ENCODE measurements around the gene TEK.

The TEK gene

DNA sequence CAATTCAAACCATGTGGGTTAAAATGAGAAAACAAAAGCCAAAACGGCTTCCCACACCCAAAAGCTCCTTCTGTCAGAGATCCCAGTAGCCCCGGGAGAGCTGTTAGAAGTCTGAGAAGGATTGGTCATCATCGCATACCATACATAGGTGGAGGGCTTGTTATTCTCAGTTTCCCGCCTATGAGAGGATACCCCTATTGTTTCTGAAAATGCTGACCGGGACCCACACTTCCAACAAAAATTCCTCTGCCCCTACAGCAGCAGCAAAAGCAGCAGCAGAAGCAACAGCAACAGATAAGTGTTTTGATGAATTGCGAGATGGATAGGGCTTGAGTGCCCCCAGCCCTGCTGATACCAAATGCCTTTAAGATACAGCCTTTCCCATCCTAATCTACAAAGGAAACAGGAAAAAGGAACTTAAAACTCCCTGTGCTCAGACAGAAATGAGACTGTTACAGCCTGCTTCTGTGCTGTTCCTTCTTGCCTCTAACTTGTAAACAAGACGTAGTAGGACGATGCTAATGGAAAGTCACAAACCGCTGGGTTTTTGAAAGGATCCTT is at the start of gene TEK:
Gene TEK (plus strand): TSS at position 245 of the 561 bp plus-strand sequence. CDS start 366 bp downstream, outside the sequence.
- no peak within 1 kb of the TSS for H2AFZ ChIP-seq (ENCODE audit: low read depth)

DNA sequence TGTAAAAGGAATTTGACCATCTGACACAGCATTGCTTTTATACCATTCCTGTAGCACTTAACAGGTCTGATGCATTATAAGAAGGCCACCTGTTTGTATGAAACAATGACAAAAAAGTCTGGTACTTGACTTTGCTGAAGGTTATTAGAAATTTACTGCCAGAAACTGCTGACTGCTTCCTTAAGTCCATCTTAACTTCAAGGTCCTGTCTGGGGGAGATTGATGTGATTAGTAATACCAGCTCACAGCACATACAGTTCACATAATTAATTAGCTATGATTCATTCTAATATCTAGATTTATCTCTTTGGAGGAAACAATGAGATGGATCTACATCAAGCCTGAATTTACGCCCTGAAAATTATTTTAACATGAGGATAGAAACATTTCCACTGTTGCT is 49.6 kb upstream of the TEK start:
- Histone ChIP-seq H3K4me1 (ENCODE audit: low read depth, poor library complexity, severe bottlenecking) (no peaks in the 10 kb centered on the region), H3K79me2 (ENCODE audit: insufficient read depth, low read depth) (no peaks in the 10 kb centered on the region), H2AFZ (ENCODE audit: low read depth) (no peak overlapping the region), H3K27ac (no peak overlapping the region), H3K36me3 (ENCODE audit: insufficient read depth) (no peaks in the 10 kb centered on the region), H3K9ac (no peak overlapping the region), H3K27me3 (ENCODE audit: insufficient read depth, low read depth) (no peaks in the 10 kb centered on the region), H3K4me2 (no peak overlapping the region), H3K4me3 (IDR thresholded peaks at IDR 0.05; ENCODE audit: insufficient read depth, low read depth, low read length) (no peak overlapping the region), H4K20me1 (ENCODE audit: insufficient read depth) (no peaks in the 10 kb centered on the region)
- TF ChIP-seq, protein P1, sequence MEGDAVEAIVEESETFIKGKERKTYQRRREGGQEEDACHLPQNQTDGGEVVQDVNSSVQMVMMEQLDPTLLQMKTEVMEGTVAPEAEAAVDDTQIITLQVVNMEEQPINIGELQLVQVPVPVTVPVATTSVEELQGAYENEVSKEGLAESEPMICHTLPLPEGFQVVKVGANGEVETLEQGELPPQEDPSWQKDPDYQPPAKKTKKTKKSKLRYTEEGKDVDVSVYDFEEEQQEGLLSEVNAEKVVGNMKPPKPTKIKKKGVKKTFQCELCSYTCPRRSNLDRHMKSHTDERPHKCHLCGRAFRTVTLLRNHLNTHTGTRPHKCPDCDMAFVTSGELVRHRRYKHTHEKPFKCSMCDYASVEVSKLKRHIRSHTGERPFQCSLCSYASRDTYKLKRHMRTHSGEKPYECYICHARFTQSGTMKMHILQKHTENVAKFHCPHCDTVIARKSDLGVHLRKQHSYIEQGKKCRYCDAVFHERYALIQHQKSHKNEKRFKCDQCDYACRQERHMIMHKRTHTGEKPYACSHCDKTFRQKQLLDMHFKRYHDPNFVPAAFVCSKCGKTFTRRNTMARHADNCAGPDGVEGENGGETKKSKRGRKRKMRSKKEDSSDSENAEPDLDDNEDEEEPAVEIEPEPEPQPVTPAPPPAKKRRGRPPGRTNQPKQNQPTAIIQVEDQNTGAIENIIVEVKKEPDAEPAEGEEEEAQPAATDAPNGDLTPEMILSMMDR (conservative IDR thresholded peaks at IDR 0.05; ENCODE audit: low read depth, low read length): no peak

More for the DNA sequence above, at the start of gene TEK:
- Histone ChIP-seq H4K20me1 (ENCODE audit: insufficient read depth) (no peaks in the 10 kb centered on the region), H3K4me1 (ENCODE audit: low read depth, poor library complexity, severe bottlenecking) (no peaks in the 10 kb centered on the region), H3K36me3 (ENCODE audit: insufficient read depth) (no peaks in the 10 kb centered on the region), H3K79me2 (ENCODE audit: insufficient read depth, low read depth) (no peaks in the 10 kb centered on the region), H3K27ac (no peak within 1 kb of the TSS), H3K27me3 (ENCODE audit: insufficient read depth, low read depth) (no peaks in the 10 kb centered on the region), H3K4me2 (no peak within 1 kb of the TSS), H3K4me3 (IDR thresholded peaks at IDR 0.05; ENCODE audit: insufficient read depth, low read depth, low read length) (no peak within 1 kb of the TSS), H3K9ac (no peak within 1 kb of the TSS)
- TF ChIP-seq, protein P1 (conservative IDR thresholded peaks at IDR 0.05; ENCODE audit: low read depth, low read length): no peak

GRCh38 chr9:27059907-27060306 is 49.1 kb upstream of the TEK start:
- no peak overlapping the region for H3K4me3 ChIP-seq (IDR thresholded peaks at IDR 0.05; ENCODE audit: insufficient read depth, low read depth, low read length)
- TF ChIP-seq, protein P1 (conservative IDR thresholded peaks at IDR 0.05; ENCODE audit: low read depth, low read length): no peak
- no peaks in the 10 kb centered on the region for H3K36me3 ChIP-seq (ENCODE audit: insufficient read depth)
- H4K20me1 ChIP-seq (ENCODE audit: insufficient read depth): no peaks in the 10 kb centered on the region
- no peaks in the 10 kb centered on the region for H3K27me3 ChIP-seq (ENCODE audit: insufficient read depth, low read depth)
- H3K27ac ChIP-seq: no peak overlapping the region
- no peak overlapping the region for H2AFZ ChIP-seq (ENCODE audit: low read depth)
- no peak overlapping the region for H3K9ac ChIP-seq
- H3K4me1 ChIP-seq (ENCODE audit: low read depth, poor library complexity, severe bottlenecking): no peaks in the 10 kb centered on the region
- no peak overlapping the region for H3K4me2 ChIP-seq
- no peaks in the 10 kb centered on the region for H3K79me2 ChIP-seq (ENCODE audit: insufficient read depth, low read depth)

- H3K79me2 ChIP-seq (ENCODE audit: insufficient read depth, low read depth): no peaks in the 10 kb centered on the region
- H3K4me2 ChIP-seq: no peak overlapping the region
- H3K9ac ChIP-seq: no peak overlapping the region
- no peaks in the 10 kb centered on the region for H3K27me3 ChIP-seq (ENCODE audit: insufficient read depth, low read depth)
- H3K4me1 ChIP-seq (ENCODE audit: low read depth, poor library complexity, severe bottlenecking): no peaks in the 10 kb centered on the region
- H2AFZ ChIP-seq (ENCODE audit: low read depth): no peak overlapping the region
- H3K27ac ChIP-seq: no peak overlapping the region
- H4K20me1 ChIP-seq (ENCODE audit: insufficient read depth): no peaks in the 10 kb centered on the region
- no peak overlapping the region for H3K4me3 ChIP-seq (IDR thresholded peaks at IDR 0.05; ENCODE audit: insufficient read depth, low read depth, low read length)
- H3K36me3 ChIP-seq (ENCODE audit: insufficient read depth): no peaks in the 10 kb centered on the region
- TF ChIP-seq, protein P1 (conservative IDR thresholded peaks at IDR 0.05; ENCODE audit: low read depth, low read length): no peak
These were observed 43.7 kb upstream of the TEK start for GRCh38 chr9:27065288-27065687.

Measured in KMS-11 (cell line).